Memory B cell (primary cell): ENCODE data around the gene CROCC2.

ENCODE experiments used
- ATAC-seq: fragments of 150-1000 bp; cut with Tn5 transposase; 2 replicates; pipeline ENCODE4 v1.10.0; 2021; ENCODE audit warnings: low read depth, mild to moderate bottlenecking, moderate library complexity
- DNase-seq, 2 donors: peaks; one replicate each; pipeline ENCODE4 v3.0.0; 2022; ENCODE audit warnings: low spot score in 2 of 2
- H3K27ac Mint-ChIP-seq: one replicate; pipeline ENCODE4 v1.8.0; 2022; ENCODE audit warnings: mild to moderate bottlenecking, moderate library complexity, mixed read lengths
- H3K27me3 Mint-ChIP-seq: one replicate; pipeline ENCODE4 v1.8.0; 2022; ENCODE audit warnings: mixed read lengths
- H3K36me3 Mint-ChIP-seq: one replicate; pipeline ENCODE4 v1.8.0; 2022; ENCODE audit warnings: mild to moderate bottlenecking, mixed read lengths
- H3K4me1 Mint-ChIP-seq: one replicate; pipeline ENCODE4 v1.8.0; 2022; ENCODE audit warnings: mixed read lengths
- H3K4me3 Mint-ChIP-seq: one replicate; pipeline ENCODE4 v1.8.0; 2022; ENCODE audit warnings: mild to moderate bottlenecking, moderate library complexity, mixed read lengths
- H3K9me3 Mint-ChIP-seq: one replicate; pipeline ENCODE4 v1.8.0; 2022; ENCODE audit warnings: mixed read lengths

Gene CROCC2

DNA sequence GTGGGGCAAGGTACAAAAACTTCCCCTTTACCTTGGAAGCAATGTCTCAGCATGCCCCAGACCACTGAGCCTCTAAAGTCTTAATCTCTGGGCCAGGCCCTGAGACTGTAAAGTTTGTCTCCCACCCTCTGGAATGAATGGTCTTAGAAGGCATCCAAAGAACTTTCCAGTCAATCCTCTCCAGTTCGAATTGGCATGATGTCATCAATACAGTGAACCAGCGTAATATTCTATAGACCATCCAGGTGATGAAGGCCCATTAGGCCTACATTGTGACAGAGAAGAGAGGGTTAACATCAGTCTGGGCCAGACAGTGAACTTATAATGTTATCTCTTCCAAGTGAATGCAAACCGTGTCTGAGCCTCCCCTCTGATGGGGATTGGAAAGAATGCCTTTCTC is 21.4 kb upstream of the CROCC2 start:
- no peak for ATAC-seq
- H3K27me3 Mint-ChIP-seq: peaks cover 4% of the 10 kb centered on the region
- peaks cover 4% of the 10 kb centered on the region for H3K4me1 Mint-ChIP-seq
- no peak overlapping the region for H3K4me3 Mint-ChIP-seq
- DNase-seq: no peak
- no peak overlapping the region for H3K27ac Mint-ChIP-seq
- peaks cover 1% of the 10 kb centered on the region for H3K9me3 Mint-ChIP-seq
- H3K36me3 Mint-ChIP-seq: no peaks in the 10 kb centered on the region

DNA sequence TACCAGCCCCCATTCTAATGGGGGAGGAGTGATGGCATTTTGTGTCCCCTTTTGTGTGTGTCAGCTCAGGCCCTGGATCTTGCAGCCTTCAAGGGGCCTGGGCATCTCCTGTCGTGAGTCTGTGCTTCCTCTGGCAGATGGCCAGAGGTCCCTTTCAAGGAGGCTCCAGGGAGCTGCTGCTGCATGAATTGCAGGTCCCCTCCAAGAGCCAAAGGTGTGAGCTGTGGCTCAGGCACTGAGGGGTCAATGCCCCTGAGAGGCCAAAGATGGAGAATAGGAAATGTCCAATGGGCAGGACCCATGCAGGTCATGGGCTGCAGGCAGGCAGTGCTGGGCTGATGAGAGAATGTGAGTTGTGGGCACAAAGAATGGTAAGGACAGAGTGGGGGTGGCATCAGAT is 20.6 kb upstream of the CROCC2 start:
- ATAC-seq (no peak), DNase-seq (no peak)
- H3K36me3 Mint-ChIP-seq: no peaks in the 10 kb centered on the region
- peaks cover 4% of the 10 kb centered on the region for H3K4me1 Mint-ChIP-seq
- peaks cover 4% of the 10 kb centered on the region for H3K27me3 Mint-ChIP-seq
- peaks cover 1% of the 10 kb centered on the region for H3K9me3 Mint-ChIP-seq
- H3K4me3 Mint-ChIP-seq: no peak overlapping the region
- H3K27ac Mint-ChIP-seq: no peak overlapping the region

DNA sequence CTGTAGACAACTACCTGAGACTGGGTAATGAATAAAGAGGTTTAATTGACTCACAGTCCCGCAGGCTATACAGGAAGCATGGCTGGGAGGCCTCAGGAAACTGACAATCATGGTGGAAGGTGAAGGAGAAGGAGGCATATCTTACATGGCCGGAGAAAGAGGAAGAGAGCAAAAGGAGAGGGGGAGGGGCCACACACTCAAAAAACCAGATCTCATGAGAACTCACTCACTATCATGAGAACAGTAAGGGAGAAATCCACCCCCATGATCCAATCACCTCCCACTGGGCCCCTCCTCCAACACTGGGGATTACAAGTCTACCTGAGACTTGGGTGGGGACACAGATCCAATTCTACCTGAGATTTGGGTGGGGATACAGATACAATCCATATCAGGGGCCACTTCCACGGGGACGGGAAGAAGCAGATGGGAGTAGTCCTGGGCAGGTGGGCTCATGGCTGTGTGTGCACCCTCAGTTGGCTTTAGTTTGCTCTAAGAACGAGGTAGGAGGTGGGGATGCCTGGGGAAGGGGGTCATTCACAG is 20.0 kb upstream of the CROCC2 start:
- no peaks in the 10 kb centered on the region for H3K36me3 Mint-ChIP-seq

DNA sequence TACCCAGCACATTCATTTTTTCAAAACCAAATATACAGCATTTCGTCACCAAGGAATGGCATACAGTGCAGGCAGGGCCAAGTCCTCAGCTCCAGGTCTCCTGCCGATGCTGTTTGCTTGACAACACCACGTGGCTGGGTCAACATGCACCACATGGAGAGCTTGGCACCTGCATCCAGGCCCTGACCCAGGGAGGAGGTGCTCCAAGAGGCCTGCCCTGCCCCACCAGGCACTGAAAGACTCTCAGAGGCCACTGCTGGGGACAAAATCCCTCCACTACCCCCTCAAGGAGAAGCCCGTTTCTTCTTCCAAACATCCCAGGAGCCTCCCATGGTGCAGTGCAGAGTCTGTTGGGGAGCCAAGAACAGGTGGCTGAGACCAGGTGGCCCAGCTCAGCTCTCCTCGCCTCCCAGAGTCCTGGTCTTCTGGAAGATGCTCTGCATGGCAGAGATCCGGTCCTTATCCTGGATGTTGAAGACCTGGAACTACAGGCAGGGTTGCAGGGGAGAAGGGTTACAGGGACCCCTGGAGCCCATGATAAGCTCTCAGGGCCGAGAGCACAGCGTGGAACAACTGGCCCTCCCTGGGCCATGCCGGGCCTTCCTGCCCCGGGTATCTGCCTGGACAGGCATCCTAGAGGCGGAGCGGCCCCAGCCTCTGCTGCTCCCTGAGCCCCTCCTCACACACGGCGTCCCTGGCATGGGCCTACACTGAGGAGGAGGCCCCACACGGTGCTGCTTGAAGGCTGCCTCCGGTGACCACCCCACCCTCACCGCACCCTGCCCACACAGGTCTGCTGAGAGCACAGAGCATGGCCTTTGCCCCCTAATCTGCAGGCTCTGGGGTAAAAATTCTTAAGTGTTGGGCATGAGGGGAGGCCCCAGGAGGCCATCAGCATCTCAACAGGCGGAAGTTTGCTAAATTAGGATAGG is 19.2 kb upstream of the CROCC2 start:
- H3K4me1 Mint-ChIP-seq: peaks cover 4% of the 10 kb centered on the region
- ATAC-seq (no peak), DNase-seq (no peak)
- H3K36me3 Mint-ChIP-seq: no peaks in the 10 kb centered on the region
- peaks cover 1% of the 10 kb centered on the region for H3K9me3 Mint-ChIP-seq
- H3K4me3 Mint-ChIP-seq: no peak overlapping the region
- no peak overlapping the region for H3K27ac Mint-ChIP-seq
- H3K27me3 Mint-ChIP-seq: peaks cover 4% of the 10 kb centered on the region

More for the DNA sequence above, 20.0 kb upstream of the CROCC2 start:
- H3K4me1 Mint-ChIP-seq: peaks cover 4% of the 10 kb centered on the region
- ATAC-seq (no peak), DNase-seq (no peak)
- no peak overlapping the region for H3K4me3 Mint-ChIP-seq
- H3K9me3 Mint-ChIP-seq: peaks cover 1% of the 10 kb centered on the region
- H3K27ac Mint-ChIP-seq: no peak overlapping the region
- H3K27me3 Mint-ChIP-seq: peaks cover 4% of the 10 kb centered on the region

DNA sequence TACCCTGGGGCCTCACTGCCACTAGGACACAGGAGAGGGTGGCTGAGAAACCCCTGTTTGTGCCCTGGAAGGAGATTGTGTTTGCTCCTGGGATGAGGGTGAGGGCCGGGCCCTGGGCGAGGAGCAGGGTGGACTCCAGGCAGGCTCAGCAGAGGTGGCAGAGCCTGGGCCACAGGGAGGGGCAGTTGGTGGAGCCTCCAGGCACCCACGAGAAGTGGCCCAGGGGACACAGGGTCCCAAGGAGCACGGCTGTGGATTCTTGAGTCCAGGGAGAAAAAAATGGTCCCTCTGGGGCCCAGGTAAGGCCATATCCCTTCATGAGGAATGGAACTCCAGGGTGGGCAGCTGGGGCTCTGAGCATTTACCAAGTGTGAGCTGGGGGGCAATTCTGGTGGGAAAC is 18.5 kb upstream of the CROCC2 start:
- Mint-ChIP-seq H3K36me3 (no peaks in the 10 kb centered on the region), H3K27me3 (peaks cover 4% of the 10 kb centered on the region), H3K4me3 (no peak overlapping the region), H3K27ac (no peak overlapping the region), H3K9me3 (peaks cover 1% of the 10 kb centered on the region), H3K4me1 (peaks cover 4% of the 10 kb centered on the region)
- DNase-seq: no peak
- no peak for ATAC-seq

DNA sequence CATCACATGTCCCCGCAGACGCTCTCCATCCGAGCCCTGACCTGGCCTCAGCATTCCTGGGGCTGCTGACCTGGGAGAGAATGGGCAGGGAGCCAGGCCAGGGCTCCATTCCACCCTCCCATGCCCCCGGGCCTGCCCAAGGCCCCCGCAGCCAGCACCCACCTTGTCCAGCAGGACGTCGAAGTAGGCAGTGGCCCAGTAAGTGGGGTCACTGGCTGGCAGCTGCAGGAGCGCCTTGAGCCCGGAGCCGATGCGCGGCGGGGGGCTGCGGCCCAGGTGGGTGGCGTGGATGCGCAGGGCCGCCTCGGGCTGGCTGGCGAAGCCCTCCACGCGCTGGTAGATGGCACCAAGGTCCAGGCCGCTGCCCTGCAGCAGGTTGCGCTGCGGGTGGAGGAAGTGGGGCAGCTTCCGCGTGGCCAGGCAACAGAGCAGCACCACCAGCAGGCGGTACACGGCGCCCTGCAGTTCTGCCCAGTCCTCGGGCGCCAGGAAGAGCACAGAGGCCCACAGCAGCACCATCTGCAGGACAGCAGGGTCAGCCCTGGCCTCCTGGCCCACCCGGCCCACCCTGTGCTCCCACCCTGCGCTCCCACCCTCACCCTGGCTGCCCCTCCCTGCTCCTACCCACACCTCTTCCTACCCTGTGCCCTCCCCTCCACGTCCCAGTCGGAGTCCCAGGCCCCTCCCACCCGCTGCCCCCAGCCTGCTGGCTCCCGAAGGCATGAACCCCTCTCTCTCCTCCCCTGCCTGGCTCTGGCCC is 17.8 kb upstream of the CROCC2 start:
- no peak for DNase-seq
- Mint-ChIP-seq H3K4me1 (peaks cover 4% of the 10 kb centered on the region), H3K27me3 (peaks cover 2% of the 10 kb centered on the region), H3K27ac (no peak overlapping the region), H3K4me3 (no peak overlapping the region), H3K9me3 (peaks cover 1% of the 10 kb centered on the region), H3K36me3 (no peaks in the 10 kb centered on the region)
- ATAC-seq: no peak

DNA sequence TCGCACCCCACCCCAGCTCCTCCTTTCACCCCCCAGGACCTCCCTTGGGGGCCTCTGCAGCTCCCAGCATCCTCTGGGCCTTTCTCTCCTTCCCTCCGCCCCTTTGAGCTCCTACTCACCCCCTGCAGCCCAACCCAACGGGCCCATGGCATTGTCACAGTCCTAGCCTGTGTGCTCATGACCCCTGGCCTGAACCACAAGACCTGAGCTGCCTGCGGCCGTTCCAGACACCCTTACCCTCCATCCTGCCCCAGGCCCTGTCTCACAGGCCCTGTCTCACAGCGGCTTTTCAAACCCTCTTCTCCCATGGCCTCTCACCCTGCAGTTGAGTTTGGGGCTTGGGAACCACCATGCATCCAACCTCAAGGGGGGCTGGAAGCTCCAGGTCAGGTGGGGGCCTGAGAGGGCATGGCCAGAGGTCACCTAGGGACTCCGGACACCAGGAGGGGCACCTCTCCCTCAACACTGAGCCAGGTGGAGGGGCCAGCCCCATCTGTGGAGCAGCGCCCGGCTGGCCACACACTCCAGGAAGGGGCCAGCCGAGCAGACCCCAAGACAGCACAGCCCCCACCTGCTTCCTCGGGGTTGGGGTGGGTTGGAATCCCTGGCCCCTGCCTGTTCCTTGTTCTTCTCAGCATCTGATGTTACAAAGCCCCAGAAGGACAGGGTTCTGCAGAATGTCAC is 17.1 kb upstream of the CROCC2 start:
- Mint-ChIP-seq H3K27ac (no peak overlapping the region), H3K9me3 (peaks cover 1% of the 10 kb centered on the region), H3K4me1 (peaks cover 4% of the 10 kb centered on the region), H3K36me3 (no peaks in the 10 kb centered on the region), H3K27me3 (peaks cover 1% of the 10 kb centered on the region), H3K4me3 (no peak overlapping the region)
- DNase-seq (no peak), ATAC-seq (no peak)

DNA sequence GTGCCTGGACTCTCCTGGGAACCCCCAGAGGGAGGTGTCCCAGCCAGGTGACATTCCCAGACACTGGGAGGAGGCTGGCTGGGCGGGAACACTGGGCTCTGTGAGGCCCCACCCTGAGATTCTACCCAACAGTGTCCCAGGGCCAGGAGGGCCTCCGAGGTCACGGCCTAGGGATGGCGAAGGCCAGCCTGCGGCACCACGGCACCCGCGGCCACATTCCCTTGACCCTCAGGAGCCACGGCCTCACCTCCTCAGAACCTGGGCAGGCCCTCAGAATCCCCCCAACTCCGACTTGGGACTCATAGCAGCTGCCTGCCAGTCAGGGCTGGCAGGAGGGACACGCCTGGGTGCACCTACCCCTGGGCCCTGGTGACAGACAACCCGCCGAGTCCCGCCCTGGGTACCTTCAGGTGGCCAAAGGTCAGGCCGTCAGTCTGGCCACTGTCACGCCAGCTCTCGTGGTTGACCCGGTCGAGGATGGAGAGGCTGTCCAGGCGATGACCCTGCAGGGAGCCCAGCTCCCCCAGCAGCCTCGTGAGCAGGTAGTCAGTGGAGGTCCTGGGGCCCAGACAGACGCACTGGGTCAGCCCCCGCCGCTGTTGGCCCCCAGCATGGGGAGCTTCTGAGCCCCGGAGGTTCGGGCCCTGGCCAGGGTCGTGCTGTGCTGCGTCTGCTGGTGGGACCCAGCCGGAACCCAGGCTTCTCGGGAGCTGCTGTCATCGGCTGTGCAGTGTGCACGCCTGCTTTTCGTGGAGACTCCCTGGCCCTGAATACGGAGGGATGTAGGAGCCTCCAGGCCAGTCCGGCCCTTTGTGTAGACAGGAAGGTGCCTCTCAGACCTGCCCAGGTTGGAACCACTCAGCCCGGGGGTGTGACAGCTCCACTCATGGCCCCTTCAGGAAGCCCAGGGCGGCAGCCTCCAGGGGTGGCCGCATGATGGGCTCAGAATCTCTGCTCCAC is 16.3 kb upstream of the CROCC2 start:
- Mint-ChIP-seq H3K4me3 (no peak overlapping the region), H3K4me1 (peaks cover 4% of the 10 kb centered on the region), H3K36me3 (no peaks in the 10 kb centered on the region), H3K27ac (no peak overlapping the region), H3K27me3 (peaks cover 1% of the 10 kb centered on the region), H3K9me3 (peaks cover 1% of the 10 kb centered on the region)
- DNase-seq (no peak), ATAC-seq (no peak)

DNA sequence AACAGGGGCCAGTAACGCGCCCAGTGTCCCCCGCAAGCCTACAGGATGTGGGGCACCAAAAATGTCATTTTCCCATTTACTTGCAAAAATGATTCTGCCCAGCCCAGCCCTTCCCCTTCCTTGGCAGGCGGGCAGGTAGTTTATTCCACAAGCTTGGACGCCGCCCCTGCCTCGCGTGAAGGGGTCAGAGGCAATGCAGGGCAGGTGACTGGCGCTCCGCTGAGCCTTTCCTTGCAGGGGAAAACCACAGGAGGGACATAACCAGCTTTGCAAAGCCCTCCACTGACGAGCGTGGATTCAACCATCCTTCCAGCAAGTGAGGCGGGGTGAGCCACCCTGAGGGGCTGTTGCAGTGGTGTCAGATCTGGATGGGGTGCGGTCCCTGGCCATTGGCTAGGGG is 15.4 kb upstream of the CROCC2 start:
- Mint-ChIP-seq H3K9me3 (peaks cover 1% of the 10 kb centered on the region), H3K27me3 (peaks cover 1% of the 10 kb centered on the region), H3K4me3 (no peak overlapping the region), H3K4me1 (peaks cover 3% of the 10 kb centered on the region), H3K27ac (no peak overlapping the region), H3K36me3 (no peaks in the 10 kb centered on the region)
- DNase-seq (no peak), ATAC-seq (no peak)

DNA sequence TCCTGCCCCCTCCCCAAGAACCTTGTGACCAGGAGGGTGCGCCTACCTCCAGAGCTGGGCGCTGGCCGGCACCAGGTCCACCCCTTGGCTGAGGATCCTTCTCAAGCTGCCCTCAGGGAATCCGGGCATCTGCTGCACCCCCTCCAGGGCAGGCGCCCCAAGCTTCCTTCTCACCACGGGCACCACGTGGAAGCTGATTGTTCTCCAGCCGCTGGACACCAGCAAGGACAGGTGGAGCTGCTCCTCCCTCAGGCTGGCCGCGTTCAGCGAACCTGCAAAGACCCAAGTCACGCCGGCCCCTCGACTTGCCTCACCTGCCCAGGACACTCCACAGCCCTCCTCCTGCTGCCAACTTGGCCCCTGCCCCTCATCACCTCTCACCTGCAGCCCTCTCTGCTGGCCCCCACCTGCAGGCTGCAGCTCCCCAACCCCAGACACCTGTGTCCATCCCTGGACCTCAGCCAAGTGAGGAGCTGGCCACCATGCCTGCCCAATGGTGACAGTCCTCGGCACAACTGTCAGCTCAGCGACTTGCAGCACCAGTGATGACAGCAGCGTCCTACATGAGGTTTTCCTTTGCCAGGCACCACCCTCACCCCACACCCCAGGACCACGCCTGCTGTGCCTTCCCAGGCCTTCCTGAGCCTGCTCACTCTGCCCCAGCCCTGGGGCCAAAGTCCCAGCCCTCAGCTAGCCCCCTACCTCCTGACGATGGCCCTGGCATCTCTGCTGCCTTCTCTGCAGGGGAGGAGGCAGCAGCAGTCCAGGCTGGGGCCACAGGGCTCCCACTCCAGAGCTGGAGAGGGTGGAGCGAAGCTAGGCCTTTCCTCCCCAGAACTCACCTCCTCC is 14.4 kb upstream of the CROCC2 start:
- no peak overlapping the region for H3K27ac Mint-ChIP-seq
- DNase-seq (no peak), ATAC-seq (no peak)
- H3K36me3 Mint-ChIP-seq: no peaks in the 10 kb centered on the region
- no peaks in the 10 kb centered on the region for H3K4me1 Mint-ChIP-seq
- no peaks in the 10 kb centered on the region for H3K27me3 Mint-ChIP-seq
- no peaks in the 10 kb centered on the region for H3K9me3 Mint-ChIP-seq
- no peak overlapping the region for H3K4me3 Mint-ChIP-seq

DNA sequence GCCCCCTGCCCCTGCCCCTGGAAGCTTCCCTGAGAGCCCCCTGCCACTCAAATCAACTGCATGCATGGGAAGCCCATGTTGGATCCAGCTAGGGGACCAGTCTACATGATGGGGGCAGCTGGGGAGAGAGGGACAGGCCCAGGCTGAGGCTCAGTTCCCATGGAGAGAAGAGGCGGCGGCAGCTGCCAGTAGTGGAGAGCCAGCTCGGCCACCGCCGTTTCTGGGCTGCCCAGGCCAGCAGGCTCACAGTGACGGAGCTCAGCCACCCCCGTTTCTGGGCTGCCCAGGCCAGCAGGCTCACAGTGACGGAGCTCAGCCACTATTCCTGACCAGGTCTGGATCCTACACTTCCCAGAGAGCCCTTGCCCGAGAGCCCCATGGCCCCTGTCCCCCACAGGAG is 13.8 kb upstream of the CROCC2 start:
- no peaks in the 10 kb centered on the region for H3K9me3 Mint-ChIP-seq

DNA sequence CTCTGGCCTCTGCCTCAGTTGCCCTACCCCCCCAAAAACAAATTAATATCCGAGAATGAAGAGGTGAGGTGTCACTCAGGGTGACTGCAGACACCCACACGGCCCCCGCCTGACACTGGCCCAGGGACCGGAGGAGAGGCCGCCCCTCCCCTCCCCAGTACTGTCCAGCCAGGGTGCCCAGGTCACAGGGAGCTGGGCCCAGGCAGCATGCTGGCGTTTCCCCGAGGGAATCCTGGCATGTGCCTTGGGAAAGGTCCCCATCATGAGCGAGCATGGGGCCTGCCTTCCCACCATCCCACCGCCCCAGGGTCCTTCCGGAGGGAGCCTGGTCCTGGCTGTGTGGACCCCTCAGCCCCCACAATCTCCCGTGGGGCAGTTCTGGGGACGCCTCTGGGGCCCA is 13.2 kb upstream of the CROCC2 start:
- DNase-seq (no peak), ATAC-seq (no peak)
- Mint-ChIP-seq H3K27ac (no peak overlapping the region), H3K4me1 (no peaks in the 10 kb centered on the region), H3K4me3 (no peak overlapping the region), H3K36me3 (no peaks in the 10 kb centered on the region), H3K9me3 (no peaks in the 10 kb centered on the region), H3K27me3 (peaks cover 7% of the 10 kb centered on the region)

More for the DNA sequence above, 13.8 kb upstream of the CROCC2 start:
- no peak for DNase-seq
- no peak for ATAC-seq
- H3K36me3 Mint-ChIP-seq: no peaks in the 10 kb centered on the region
- H3K27me3 Mint-ChIP-seq: peaks cover under 1% of the 10 kb centered on the region
- no peak overlapping the region for H3K27ac Mint-ChIP-seq
- no peaks in the 10 kb centered on the region for H3K4me1 Mint-ChIP-seq
- no peak overlapping the region for H3K4me3 Mint-ChIP-seq
